Measurements from ENCODE around the gene PSMD8. TPM values are rescaled to one million over a fixed set of nuclear protein-coding genes. Genes with fewer than 3 reads are reported as not detected.
"Not testable (repeated sequence)": the region's sequence is repeated elsewhere in the genome, so short reads cannot be mapped to it uniquely, and the experiment has no call there.

PSMD8 gene
- total and polyA plus RNA-seq, 12 donors, result 113 to 513 (median 302) TPM

DNA sequence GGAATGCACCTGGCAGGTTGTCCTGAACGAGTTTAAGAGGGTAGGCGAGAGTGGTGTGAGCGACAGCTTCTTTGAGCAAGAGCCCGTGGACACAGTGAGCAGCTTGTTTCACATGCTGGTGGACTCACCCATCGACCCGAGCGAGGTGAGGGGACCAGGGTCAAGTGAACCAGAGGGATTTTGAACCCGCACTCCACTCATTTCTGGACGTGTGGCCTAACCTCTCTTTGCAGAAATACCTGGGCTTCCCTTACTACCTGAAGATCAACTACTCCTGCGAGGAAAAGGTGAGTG, 37.1 kb upstream of the PSMD8 start:
- peaks cover 0 to 12% (median 0%) of the 10 kb centered on the region in 9 donors for H3K36me3 ChIP-seq
- 68 to 70% methylated on average over 10 of the region's 10 CpGs for WGBS, 2 donors
- peak overlapping the region in 9 of 10 donors; percentile 55 to 87 (median 77) for H3K4me3 ChIP-seq
- H3K4me1 ChIP-seq, result peaks cover 0 to 12% (median 9%) of the 10 kb centered on the region in 9 donors
- H3K27me3 ChIP-seq, result no peaks in the 10 kb centered on the region
- TF ChIP-seq, protein P1, sequence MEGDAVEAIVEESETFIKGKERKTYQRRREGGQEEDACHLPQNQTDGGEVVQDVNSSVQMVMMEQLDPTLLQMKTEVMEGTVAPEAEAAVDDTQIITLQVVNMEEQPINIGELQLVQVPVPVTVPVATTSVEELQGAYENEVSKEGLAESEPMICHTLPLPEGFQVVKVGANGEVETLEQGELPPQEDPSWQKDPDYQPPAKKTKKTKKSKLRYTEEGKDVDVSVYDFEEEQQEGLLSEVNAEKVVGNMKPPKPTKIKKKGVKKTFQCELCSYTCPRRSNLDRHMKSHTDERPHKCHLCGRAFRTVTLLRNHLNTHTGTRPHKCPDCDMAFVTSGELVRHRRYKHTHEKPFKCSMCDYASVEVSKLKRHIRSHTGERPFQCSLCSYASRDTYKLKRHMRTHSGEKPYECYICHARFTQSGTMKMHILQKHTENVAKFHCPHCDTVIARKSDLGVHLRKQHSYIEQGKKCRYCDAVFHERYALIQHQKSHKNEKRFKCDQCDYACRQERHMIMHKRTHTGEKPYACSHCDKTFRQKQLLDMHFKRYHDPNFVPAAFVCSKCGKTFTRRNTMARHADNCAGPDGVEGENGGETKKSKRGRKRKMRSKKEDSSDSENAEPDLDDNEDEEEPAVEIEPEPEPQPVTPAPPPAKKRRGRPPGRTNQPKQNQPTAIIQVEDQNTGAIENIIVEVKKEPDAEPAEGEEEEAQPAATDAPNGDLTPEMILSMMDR (IDR thresholded peaks at IDR 0.05), result no peak
- DNase-seq, result no peak
- H3K27ac ChIP-seq, result peak overlapping the region in 6 of 10 donors; percentile 11 to 94 (median 91)
- intact Hi-C loops (cut with DNase I), result loop anchor here in 7 of 10 donors (2.0 to 10.0 kb wide), 6 partner anchors 35 to 433 kb away; partner anchors contain the start of genes PSMD8 (in 5 of the 7), SIPA1L3 (in 3 of the 7) and WDR87 (in 3 of the 7)
- ATAC-seq, result no peak
- H3K9me3 ChIP-seq, result no peaks in the 10 kb centered on the region

DNA sequence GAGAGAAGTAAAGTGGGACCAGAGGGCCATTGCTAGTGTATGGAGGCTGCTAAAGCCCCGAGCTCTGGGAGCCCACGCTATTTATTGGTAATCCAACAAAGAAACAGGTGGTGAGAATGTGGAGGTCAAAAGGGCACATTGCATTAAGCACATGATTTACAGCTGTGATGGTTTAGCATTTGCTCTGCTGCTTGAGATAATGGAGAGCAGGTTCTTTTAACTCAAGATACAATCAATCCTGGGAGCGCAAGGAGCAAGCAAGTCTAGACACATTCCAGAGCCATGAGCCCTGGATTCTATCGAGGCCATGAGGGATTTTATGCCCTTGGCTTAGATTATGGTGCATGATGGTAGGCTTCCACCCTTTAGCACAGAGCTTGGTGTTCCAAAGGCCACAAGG, 35.4 kb upstream of the PSMD8 start:
- ATAC-seq, H3K9me3 ChIP-seq, H3K4me3 ChIP-seq, H3K27ac ChIP-seq, DNase-seq, H3K27me3 ChIP-seq: not testable (repeated sequence)
- peaks cover 0 to 12% (median 0%) of the 10 kb centered on the region in 9 donors for H3K36me3 ChIP-seq
- H3K4me1 ChIP-seq, result peaks cover 0 to 12% (median 9%) of the 10 kb centered on the region in 9 donors
- intact Hi-C loops (cut with DNase I), result loop anchor here in 7 of 10 donors (5.0 to 10.0 kb wide), 5 partner anchors 33 to 434 kb away; partner anchors contain the start of genes PSMD8 (in 3 of the 7), SIPA1L3 (in 3 of the 7) and WDR87 (in 3 of the 7)
- WGBS, 2 donors, result 73 to 76% methylated on average over 4 of the region's 4 CpGs

DNA sequence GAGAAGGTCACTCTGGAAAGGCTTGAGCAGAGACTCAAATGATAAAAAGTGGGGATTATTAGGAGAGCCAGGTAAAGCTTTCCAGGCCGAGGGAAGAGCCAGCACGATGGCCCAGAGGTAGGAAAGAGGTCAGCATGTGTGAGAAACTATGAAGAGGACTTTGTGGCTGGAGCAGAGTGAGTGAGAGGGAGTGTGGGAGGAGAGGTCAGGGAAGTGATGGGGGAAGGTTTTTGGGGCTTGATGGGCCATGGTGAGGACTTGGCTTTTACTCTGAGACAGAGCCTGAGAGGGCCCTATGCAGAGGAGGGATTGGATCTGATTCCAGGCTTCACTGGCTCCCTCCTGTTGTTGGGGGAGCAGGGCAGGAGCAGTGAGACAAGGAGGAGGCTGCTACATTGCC, 33.4 kb upstream of the PSMD8 start:
- Histone ChIP-seq H3K36me3 (peaks cover 0 to 12% (median 0%) of the 10 kb centered on the region in 9 donors), H3K4me1 (peaks cover 0 to 10% (median 7%) of the 10 kb centered on the region in 9 donors), H3K9me3 (no peaks in the 10 kb centered on the region), H3K27ac (no peak overlapping the region), H3K27me3 (no peaks in the 10 kb centered on the region), H3K4me3 (no peak overlapping the region)
- no peak for ATAC-seq
- no peak for DNase-seq
- intact Hi-C loops (cut with DNase I), result no loop called here
- TF ChIP-seq, protein P1 (IDR thresholded peaks at IDR 0.05), result no peak
- 92 to 96% methylated on average over 2 of the region's 2 CpGs for WGBS, 2 donors

DNA sequence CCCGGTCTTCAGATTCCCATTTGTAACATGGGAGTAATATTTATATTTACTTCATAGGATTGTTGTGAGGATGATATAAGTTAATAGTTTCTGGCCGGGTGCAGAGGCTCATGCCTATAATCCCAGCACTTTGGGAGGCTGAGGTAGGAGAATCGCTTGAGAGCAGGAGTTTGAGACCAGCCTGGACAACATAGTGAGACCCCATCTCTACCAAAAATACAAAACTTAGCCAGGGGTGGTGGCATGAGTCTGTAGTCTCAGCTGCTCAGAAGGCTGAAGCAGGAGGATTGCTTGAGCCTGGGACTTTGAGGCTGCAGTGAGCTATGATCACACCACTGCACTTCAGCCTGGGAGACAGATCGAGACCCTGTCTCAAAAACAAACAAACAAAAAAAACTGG, 27.5 kb upstream of the PSMD8 start:
- DNase-seq, result no peak
- Histone ChIP-seq H3K27me3 (no peaks in the 10 kb centered on the region), H3K9me3 (no peaks in the 10 kb centered on the region), H3K36me3 (peaks cover 0 to 4% (median 0%) of the 10 kb centered on the region in 9 donors), H3K27ac (no peak overlapping the region), H3K4me1 (no peaks in the 10 kb centered on the region), H3K4me3 (no peak overlapping the region)
- 87 to 88% methylated on average over 4 of the region's 4 CpGs for WGBS, 2 donors
- no peak for ATAC-seq
- intact Hi-C loops (cut with DNase I), result no loop called here
- TF ChIP-seq, protein P1 (IDR thresholded peaks at IDR 0.05), result no peak

DNA sequence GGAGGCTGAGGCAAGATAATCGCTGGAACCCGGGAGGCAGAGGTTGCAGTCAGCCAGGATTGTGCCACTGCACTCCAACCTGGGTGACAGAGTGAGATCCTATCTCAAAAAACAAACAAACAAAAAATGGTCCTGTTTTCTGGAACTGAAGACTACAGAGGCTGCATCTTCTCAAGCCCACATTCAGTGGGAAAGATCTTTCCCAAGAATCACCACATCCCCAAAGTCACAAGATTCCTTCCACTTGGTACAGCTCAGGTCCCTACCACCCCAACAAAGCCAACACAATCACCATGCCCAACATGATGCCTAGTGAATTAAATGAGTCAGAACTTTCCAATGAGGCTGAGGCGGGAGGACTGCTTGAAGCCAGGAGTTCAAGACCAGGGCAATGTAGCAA, 23.5 kb upstream of the PSMD8 start:
- intact Hi-C loops (cut with DNase I), result no loop called here
- ATAC-seq (no peak), DNase-seq (no peak)
- no peak overlapping the region for H3K4me3 ChIP-seq
- H3K27me3 ChIP-seq, result peaks cover 0 to 20% (median 4%) of the 10 kb centered on the region in 7 donors
- TF ChIP-seq, protein P1 (IDR thresholded peaks at IDR 0.05), result no peak
- no peaks in the 10 kb centered on the region for H3K9me3 ChIP-seq
- no peak overlapping the region for H3K27ac ChIP-seq
- H3K36me3 ChIP-seq, result no peaks in the 10 kb centered on the region
- 71 to 75% methylated on average over 3 of the region's 3 CpGs for WGBS, 2 donors
- no peaks in the 10 kb centered on the region for H3K4me1 ChIP-seq

Measured in heart right ventricle (tissue), 16 donors.